ENCODE results near the gene NAT8.

The NAT8 gene

GRCh38 chr2:73594251-73594650 is 48.0 kb downstream of the NAT8 start:
- H3K36me3 ChIP-seq (ENCODE audit: control insufficient read depth, low read depth, low read length), result no peaks in the 10 kb centered on the region
- no peaks in the 10 kb centered on the region for H3K9me3 ChIP-seq (ENCODE audit: control insufficient read depth, low read depth, low read length)
- H3K27me3 ChIP-seq (ENCODE audit: control insufficient read depth, insufficient read depth, low read length), result no peaks in the 10 kb centered on the region
- no peak overlapping the region for H3K27ac ChIP-seq (ENCODE audit: low read length)
- no peak overlapping the region for H3K9ac ChIP-seq (ENCODE audit: low read length)
- no peak overlapping the region for H3K4me3 ChIP-seq (ENCODE audit: low read length)
- H3K4me1 ChIP-seq (ENCODE audit: control insufficient read depth, low read depth, low read length), result no peaks in the 10 kb centered on the region

DNA sequence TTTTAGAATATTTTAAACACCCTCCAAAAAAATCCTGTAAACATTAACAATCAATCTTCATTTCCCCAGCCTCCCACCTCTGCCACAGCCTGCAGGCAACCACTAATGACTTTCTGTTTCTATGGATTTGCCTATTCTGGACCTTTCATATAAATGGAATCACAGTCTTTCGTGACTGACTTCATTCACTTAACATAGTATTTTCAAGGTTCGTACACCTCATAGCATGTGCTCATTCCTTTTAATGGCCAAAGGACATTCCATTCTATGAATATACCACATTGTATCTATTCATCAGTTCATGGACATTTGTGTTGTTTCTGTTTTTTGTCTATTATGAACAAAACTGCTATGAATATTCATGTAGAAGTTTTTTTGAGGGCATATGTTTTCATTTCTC is 48.5 kb downstream of the NAT8 start:
- Histone ChIP-seq H3K9ac (ENCODE audit: low read length) (no peak overlapping the region), H3K4me1 (ENCODE audit: control insufficient read depth, low read depth, low read length) (no peaks in the 10 kb centered on the region), H3K9me3 (ENCODE audit: control insufficient read depth, low read depth, low read length) (no peaks in the 10 kb centered on the region), H3K36me3 (ENCODE audit: control insufficient read depth, low read depth, low read length) (no peaks in the 10 kb centered on the region), H3K27me3 (ENCODE audit: control insufficient read depth, insufficient read depth, low read length) (no peaks in the 10 kb centered on the region), H3K4me3 (ENCODE audit: low read length) (no peak overlapping the region), H3K27ac (ENCODE audit: low read length) (no peak overlapping the region)

All from iPS-18a (cell line).